ENCODE results near the gene POLR2A. TPM values are rescaled to one million over a fixed set of nuclear protein-coding genes. Genes with fewer than 3 reads are reported as not detected.

POLR2A gene
- total RNA-seq, 4 donors from 2014 or later, result 57.1 to 99.2 (median 77.1) TPM

DNA sequence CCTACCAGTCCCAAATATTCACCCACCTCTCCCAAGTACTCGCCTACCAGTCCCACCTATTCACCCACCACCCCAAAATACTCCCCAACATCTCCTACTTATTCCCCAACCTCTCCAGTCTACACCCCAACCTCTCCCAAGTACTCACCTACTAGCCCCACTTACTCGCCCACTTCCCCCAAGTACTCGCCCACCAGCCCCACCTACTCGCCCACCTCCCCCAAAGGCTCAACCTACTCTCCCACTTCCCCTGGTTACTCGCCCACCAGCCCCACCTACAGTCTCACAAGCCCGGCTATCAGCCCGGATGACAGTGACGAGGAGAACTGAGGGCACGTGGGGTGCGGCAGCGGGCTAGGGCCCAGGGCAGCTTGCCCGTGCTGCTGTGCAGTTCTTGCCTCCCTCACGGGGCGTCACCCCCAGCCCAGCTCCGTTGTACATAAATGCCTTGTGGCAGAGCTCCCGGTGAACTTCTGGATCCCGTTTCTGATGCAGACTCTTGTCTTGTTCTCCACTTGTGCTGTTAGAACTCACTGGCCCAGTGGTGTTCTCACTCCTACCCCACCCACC lies 29.8 kb downstream of the POLR2A start:
- no peak for TF ChIP-seq CTCF (IDR thresholded peaks at IDR 0.05)
- DNase-seq (ENCODE audit: low spot score) (no peak), ATAC-seq (ENCODE audit: low FRiP score) (peak; percentile 29)

- no peak for TF ChIP-seq CTCF (IDR thresholded peaks at IDR 0.05)
- no peak for DNase-seq (ENCODE audit: low spot score)
- no peak for ATAC-seq (ENCODE audit: low FRiP score)
Observed at GRCh38 chr17:7515911-7516610, 31.9 kb downstream of the POLR2A start.

GRCh38 chr17:7523033-7523432 lies 38.9 kb downstream of the POLR2A start:
- no peak for ATAC-seq (ENCODE audit: low FRiP score)
- TF ChIP-seq CTCF (IDR thresholded peaks at IDR 0.05), result no peak
- no peak for DNase-seq (ENCODE audit: low spot score)

DNA sequence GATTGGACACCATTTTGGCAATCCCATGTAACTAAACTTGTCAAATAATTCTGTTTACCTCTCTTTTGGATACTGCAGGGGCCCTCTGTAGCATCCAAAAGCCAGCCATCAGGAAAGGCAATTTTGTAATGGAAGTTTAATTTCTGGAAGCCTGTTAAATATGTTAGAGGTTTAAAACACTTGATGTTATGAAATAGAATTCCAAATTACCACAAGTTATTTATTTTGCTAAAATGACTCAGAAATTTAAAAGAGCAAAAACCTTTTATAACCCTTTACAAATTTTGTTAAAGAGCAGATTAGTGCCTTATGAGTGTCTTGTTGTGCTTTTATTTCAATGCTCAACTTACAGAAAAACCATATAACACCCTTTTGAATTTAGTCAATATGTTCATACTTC lies 44.7 kb downstream of the POLR2A start:
- no peak for TF ChIP-seq CTCF (IDR thresholded peaks at IDR 0.05)
- ATAC-seq (ENCODE audit: low FRiP score) (no peak), DNase-seq (ENCODE audit: low spot score) (no peak)

DNA sequence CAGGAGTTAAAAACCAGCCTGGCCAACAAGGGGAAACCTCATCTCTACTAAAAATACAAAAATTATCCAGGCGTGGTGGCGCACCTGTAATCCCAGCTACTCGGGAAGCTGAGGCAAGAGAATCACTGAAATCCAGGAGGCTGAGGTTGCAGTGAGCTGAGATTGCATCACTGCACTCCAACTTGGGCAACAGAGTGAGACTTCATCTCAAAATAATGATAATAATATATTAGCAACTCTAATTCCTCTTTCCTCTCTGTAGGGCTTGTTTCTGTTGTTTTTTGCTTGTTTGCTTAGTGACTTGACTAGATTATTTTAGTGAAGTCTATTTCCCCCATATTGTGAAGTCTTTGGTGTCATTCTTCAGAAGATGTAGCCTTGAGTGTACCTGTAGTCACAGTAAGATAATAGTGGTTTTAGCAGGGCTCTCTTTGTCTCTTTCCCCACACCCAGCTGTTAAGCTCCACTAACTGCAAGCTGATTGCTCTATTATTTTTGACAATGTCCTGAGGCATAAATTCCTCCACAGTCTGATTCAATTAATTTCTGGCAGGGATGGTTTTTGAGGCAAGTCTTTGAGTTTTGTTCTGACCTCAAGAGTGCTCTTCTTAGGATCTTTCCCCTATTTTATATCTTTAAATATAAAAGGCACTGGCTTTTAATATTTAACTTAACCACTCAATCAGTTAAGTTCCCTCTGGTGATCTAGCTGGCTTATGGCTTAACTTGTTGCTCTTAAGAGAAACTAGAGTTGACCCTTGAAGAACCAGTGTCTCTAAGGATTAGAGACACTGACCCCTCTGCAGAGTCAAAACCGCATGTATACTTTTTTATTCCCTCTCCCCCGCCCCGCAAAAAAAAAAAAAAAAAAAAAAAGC lies 46.1 kb downstream of the POLR2A start:
- DNase-seq (ENCODE audit: low spot score), result no peak
- no peak for TF ChIP-seq CTCF (IDR thresholded peaks at IDR 0.05)
- ATAC-seq (ENCODE audit: low FRiP score), result no peak

- no peak for DNase-seq (ENCODE audit: low spot score)
- no peak for TF ChIP-seq CTCF (IDR thresholded peaks at IDR 0.05)
- no peak for ATAC-seq (ENCODE audit: low FRiP score)
Observed at GRCh38 chr17:7538050-7538449, 53.9 kb downstream of the POLR2A start.

Measured in omental fat pad (tissue), 4 donors.